Measurements from ENCODE around the gene MKNK2. TPM values are rescaled to one million over a fixed set of nuclear protein-coding genes. Genes with fewer than 3 reads are reported as not detected.
A peak's percentile ranks its signal among the peaks of the same experiment; 100 is the strongest.

The MKNK2 gene
- total RNA-seq, 1 donor from 2014 or later: 105 TPM

DNA sequence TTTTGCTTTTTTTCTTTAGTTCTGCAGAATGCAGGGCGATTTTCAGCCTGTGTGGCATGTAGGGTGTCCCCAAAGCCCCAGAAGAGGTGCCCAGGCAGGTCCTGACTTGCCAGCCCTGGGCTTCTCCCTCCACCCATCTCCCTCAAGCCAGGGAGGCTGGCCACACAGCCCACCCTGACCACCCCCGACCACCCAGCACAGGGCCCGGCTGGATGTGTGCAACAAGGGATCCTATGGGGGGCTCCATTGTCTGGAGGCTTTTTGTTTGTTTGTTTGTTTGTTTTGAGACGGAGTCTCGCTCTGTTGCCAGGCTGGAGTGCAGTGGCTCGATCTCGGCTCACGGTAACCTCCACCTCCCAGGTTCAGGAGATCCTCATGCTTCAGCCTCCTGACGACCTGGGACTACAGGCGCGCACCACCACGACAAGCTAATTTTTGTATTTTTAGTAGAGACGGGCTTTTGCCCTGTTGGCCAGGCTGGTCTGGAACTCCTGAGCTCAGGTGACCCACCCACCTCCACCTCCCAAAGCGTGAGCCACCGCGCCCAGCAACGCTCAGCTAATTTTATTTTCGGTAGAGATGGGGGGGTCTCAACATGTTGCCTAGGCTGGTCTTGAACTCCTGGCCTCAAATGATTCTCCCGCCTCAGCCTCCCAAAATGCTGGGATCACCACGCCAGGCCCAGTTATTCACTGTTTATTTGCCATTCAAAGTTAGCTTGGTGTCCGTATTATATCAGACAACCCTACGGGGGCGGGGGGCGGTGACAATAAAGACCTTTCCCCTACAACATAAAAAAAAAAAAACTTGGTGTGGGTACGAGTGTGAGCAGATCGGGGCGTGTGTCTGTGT lies 7.8 kb upstream of the MKNK2 start:
- no peak for DNase-seq (ENCODE audit: low read depth in 2 of 2)

DNA sequence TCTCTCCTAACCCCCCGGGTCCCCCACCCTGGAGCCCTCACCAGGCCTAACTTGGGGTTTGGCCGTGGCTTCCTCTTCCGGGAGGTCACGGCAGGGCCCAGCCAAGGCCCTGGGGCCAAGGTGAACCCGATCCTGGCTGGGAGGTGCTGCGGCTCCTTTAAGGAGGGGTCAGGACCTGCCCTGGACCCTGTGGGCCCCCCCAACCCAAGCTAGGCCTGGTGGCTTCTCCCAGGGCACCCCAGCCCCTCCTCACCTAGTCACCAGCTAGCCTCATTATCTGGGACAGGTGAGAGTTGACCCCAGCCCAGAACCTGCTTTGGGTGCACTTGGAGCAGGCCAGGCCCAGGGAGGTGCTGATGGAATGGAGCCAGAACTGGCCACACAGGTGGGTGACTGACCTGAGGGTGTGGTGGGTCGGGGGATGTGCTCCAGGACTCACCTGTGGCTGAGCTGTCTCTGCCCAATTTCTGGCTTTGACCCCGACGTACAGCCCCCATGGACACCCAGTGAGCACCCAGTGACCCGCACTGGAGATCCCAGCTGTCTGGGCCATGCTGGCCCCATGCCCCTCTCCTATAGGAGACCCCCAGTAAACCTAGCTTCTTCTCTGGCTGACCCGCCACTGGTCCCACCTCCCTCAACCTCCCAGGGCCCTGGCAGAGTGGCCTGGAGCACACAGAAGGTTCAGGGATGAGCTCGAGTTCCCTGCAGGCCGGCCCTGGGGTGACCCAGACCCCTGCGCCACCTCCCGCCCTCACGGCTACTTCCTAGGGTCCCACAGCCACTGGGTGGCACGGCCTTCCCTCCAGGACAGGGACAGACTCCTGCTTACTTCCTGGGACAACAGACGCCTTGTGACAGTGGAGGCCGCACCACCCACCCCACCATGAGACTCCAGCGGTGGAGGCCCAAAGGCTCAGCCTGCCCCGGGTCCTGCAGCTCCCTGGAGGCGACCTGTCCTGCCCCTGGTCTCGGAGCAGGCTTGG lies 6.7 kb upstream of the MKNK2 start:
- DNase-seq (ENCODE audit: low read depth in 2 of 2): no peak

- DNase-seq (ENCODE audit: low read depth in 2 of 2): no peak
Measured at GRCh38 chr19:2056837-2057192, 5.8 kb upstream of the MKNK2 start.

GRCh38 chr19:2055931-2056836 lies 5.1 kb upstream of the MKNK2 start:
- peak; percentile 57 to 70 for DNase-seq (ENCODE audit: low read depth in 2 of 2)

DNA sequence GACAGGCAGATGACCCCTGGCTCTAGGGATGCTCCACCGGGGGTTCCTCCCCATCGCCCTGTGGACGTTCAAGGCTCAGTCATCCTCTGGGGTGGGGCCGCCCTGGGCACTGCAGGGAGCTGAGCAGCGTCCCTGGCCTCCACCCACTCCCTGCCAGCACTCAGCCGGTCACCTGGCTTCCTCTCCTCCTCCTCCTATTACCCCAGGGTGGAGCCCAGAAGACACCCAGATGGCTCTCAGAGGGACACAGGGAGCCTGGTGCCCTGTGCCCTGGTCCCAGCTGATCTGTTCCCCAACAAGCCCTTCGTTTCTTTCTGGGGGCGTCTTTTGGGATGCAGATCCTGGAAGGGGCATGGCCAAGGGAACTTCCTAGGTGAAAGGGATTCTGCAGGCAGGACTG lies 3.7 kb upstream of the MKNK2 start:
- no peak for DNase-seq (ENCODE audit: low read depth in 2 of 2)

DNA sequence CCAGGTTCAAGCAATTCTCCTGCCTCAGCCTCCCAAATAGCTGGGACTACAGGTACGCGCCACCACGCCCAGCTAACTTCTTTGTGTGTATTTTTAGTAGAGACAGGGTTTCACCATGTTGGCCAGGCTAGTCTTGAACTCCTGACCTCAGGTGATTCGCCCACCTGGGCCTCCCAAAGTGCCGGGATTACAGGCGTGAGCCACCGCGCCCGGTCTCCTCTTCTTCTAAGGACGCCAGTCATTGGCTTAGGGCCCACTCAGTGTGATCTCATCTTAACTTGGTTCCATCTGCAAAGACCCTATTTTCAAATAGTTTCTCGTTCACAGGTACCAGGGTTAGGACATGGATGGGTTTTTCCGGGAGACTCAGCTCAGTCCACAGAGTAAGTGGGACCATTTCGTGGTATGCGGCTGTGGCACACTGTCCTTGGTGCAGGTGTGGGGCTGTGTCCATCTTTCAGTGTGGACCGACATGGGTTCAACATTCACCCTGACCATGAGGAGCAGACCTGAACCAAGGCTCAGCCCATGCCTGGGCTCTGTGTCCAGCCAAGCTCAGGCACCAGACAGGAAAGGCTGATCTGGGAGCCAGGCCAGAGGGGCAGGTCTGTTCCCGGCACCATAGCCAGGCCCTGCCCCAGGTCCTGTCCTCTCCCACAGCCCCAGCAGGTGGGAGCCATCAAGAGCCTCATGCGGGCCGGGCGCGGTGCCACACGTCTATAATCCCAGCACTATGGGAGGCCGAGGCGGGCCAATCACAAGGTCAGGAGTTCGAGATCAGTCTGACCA lies 2.8 kb upstream of the MKNK2 start:
- DNase-seq (ENCODE audit: low read depth in 2 of 2): peak; percentile 92 to 93

DNA sequence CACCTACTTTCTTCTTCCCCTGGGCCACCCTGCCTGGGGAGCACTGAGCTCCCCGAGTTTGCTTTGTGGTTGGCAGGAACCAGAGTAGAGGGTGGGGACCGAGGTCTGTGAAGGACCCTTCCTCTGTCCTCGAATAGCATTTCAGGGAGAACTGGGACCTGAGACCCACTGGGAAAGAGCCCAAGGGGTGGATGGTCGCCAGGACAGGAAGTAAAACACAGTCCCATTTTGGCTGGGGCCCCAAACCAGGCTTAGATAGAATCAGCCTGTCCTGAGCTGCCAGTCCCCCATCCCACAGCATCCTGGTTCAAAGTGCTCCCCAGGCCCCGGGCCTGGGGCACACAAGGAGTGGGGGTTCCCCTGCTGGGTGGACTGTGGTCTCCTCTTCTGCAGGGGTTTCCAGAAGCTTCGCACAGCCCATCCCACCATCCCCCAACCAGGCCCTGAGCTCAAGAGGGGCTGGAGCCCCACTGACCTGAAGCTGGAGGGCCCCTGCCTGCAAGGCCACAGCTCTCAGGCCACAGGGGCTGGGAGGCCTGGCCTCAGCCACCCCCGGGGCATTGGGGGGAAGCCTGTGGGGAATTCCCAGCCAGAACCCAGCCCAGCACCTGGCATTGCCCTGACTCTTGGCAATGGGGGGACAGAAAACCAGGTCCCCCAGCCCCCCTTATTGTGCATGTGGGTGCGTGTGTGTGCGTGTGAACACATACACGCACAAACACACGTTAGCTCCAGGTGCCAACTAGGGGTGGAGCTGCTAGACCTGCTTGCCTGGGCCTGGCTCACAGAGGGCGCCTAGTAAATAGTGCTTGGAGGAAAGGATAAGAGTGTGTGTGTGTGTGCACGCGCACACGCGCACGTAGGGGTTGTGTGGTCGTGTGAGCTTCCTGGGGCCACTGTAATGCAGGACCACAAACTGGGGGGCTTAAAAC lies 995 bp upstream of the MKNK2 start:
- peak; percentile 43 to 58 for DNase-seq (ENCODE audit: low read depth in 2 of 2)

- no peak for DNase-seq (ENCODE audit: low read depth in 2 of 2)
Measured at GRCh38 chr19:2050349-2050990, 574 bp downstream of the MKNK2 start.

- DNase-seq (ENCODE audit: low read depth in 2 of 2): peak in 1 of 2 donors; percentile 74
Measured at GRCh38 chr19:2049741-2050348, 1.2 kb downstream of the MKNK2 start.

- DNase-seq (ENCODE audit: low read depth in 2 of 2): no peak
Measured at GRCh38 chr19:2048959-2049740, 1.9 kb downstream of the MKNK2 start.

GRCh38 chr19:2048104-2048958 lies 2.7 kb downstream of the MKNK2 start:
- no peak for DNase-seq (ENCODE audit: low read depth in 2 of 2)

GRCh38 chr19:2047449-2048103 lies 3.5 kb downstream of the MKNK2 start:
- peak in 1 of 2 donors; percentile 82 for DNase-seq (ENCODE audit: low read depth in 2 of 2)

DNA sequence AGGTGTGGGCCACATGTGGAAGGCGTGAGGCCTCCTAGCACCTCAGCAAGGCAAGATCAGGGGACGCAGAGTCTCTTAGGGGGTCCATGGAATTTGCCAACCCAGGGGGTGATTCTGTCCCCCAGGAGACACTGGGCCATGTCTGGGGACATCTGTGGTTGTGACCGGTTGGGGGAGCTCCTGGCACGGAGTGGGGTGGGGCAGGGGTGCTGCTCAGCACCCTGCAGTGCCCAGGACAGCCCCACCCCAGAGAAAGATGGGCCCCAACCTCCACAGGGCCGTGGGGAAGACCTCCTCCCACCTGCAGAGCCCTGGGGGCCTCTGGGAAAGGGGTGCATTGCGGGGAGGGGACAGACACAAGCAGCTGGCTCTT lies 4.0 kb downstream of the MKNK2 start:
- no peak for DNase-seq (ENCODE audit: low read depth in 2 of 2)

GRCh38 chr19:2046046-2046907 lies 4.8 kb downstream of the MKNK2 start:
- DNase-seq (ENCODE audit: low read depth in 2 of 2): no peak

DNA sequence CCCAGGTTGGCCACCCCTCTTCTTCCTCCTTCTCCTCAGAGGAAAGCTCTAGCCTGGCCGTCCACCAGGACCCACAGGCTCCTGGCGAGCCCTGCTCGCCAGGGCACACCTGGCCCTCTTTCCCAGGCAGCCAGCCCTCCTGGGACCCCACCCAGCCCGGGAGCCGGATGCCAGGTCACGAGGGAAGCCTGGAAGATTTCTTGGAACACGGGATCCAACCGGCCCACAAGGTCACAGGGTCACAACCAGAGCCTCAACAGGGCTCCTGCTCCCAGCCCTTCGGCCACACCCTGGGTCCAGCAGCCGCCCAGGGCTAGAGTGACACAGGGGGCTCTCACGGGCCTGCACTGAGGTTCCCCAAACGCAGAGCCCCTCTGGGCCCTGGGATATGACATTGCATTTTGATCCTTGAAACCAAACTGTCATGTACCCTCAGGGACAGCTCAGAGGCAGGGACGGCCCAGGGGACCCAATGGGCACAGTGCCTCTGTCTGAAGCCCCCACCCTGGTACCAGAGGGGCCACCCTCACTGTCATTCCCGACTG lies 5.5 kb downstream of the MKNK2 start:
- no peak for DNase-seq (ENCODE audit: low read depth in 2 of 2)
